Measurements from ENCODE around the gene GIN1. TPM values are rescaled to one million over a fixed set of nuclear protein-coding genes. Genes with fewer than 3 reads are reported as not detected.

The GIN1 gene
- total RNA-seq, 2 donors from 2014 or later = 5.0 to 8.9 TPM

DNA sequence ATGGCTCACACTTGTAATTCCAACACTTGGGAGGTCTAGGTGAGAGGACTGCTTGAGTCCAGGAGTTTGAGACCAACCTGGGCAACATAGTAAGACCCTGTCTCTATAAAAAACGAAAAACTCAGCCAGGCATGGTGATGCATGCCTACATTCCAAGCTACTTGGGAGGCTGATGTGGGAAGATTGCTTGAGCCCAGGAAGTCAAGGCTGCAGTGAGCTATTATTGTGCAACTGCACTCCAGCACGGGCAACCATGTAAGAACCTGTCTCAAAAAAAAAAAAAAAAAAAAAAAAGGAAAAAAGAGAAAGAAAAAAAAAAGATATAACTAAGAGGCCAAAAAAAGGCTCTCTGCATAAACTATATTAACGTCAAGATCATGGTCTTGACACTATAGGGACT is 27.3 kb downstream of the GIN1 start:
- TF ChIP-seq, protein P1, sequence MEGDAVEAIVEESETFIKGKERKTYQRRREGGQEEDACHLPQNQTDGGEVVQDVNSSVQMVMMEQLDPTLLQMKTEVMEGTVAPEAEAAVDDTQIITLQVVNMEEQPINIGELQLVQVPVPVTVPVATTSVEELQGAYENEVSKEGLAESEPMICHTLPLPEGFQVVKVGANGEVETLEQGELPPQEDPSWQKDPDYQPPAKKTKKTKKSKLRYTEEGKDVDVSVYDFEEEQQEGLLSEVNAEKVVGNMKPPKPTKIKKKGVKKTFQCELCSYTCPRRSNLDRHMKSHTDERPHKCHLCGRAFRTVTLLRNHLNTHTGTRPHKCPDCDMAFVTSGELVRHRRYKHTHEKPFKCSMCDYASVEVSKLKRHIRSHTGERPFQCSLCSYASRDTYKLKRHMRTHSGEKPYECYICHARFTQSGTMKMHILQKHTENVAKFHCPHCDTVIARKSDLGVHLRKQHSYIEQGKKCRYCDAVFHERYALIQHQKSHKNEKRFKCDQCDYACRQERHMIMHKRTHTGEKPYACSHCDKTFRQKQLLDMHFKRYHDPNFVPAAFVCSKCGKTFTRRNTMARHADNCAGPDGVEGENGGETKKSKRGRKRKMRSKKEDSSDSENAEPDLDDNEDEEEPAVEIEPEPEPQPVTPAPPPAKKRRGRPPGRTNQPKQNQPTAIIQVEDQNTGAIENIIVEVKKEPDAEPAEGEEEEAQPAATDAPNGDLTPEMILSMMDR (IDR thresholded peaks at IDR 0.05) = no peak

DNA sequence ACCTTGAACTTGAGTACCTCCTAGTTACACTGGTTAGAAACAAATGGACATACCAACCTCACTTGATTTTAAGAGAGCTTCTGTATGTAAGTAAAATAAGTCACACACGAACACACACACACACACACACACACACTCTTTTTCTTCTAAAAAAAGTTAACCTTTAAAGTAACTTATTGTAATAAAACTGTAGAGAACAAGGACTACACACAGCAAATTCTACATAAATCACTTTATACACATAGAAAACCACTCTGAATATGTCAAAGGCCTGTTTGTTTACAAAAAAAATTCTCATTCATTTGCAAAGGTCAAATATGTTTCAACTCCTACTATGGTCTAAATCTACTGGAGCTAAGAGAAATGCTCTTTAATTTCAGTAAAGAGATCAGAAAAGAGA is 29.1 kb downstream of the GIN1 start:
- H3K9me3 ChIP-seq = peaks cover 0 to 1% of the 10 kb centered on the region in 2 donors
- no peak overlapping the region for H3K27ac ChIP-seq
- TF ChIP-seq, protein P1 (IDR thresholded peaks at IDR 0.05) = no peak
- H3K4me1 ChIP-seq = peaks cover 0 to 11% of the 10 kb centered on the region in 2 donors
- H3K4me3 ChIP-seq = no peak overlapping the region
- no peak for DNase-seq (ENCODE audit: low spot score)
- peaks cover 27% of the 10 kb centered on the region for H3K36me3 ChIP-seq
- H3K27me3 ChIP-seq = no peaks in the 10 kb centered on the region

More for the DNA sequence above, 27.3 kb downstream of the GIN1 start:
- H3K4me3 ChIP-seq = no peak overlapping the region
- no peaks in the 10 kb centered on the region for H3K27me3 ChIP-seq
- no peak for DNase-seq (ENCODE audit: low spot score)
- peaks cover 12% of the 10 kb centered on the region for H3K36me3 ChIP-seq
- H3K27ac ChIP-seq = peak overlapping the region in 1 of 2 donors; percentile 64
- peaks cover 0 to 11% of the 10 kb centered on the region in 2 donors for H3K4me1 ChIP-seq
- no peaks in the 10 kb centered on the region for H3K9me3 ChIP-seq

DNA sequence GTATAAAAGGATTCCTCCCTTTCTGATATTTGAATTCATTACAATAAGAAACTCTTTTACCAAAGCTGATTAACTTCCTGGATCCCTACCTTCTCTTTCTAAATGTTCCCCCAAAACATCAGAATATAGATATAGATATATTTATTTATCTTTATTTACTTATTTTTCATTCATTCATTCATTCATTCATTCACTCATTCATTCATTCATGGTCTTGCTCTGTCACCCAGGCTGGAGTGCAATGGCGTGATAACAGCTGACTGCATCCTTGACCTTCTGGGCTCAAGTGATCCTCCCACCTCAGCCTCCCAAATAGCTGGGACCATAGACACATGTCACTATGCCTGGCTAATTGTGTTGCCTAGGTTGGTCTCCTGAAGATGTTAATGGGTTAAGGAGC is 30.7 kb downstream of the GIN1 start:
- DNase-seq (ENCODE audit: low spot score) = no peak
- Histone ChIP-seq H3K27me3 (no peaks in the 10 kb centered on the region), H3K9me3 (peaks cover 0 to 10% of the 10 kb centered on the region in 2 donors), H3K4me1 (peaks cover 0 to 5% of the 10 kb centered on the region in 2 donors), H3K27ac (no peak overlapping the region), H3K4me3 (no peak overlapping the region), H3K36me3 (peaks cover 29% of the 10 kb centered on the region)
- TF ChIP-seq, protein P1 (IDR thresholded peaks at IDR 0.05) = no peak

DNA sequence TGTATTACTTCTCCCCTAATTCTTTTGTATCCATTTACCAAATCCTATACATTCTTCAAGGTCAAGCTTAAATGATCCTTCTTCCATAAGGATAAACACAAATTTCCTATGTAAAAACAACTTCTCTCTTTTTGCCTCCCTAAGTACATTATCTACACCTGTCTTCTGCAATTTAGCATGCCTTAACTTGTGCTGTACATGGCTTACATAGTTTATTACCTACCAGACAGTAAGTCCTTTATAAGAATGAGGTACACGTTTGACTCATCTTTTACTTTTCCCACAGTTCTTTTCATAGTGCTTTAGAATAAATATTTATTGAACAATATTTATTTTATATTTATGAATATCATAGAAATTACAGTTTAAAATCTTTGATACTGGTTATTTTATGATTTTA is 33.4 kb downstream of the GIN1 start:
- Histone ChIP-seq H3K27me3 (no peaks in the 10 kb centered on the region), H3K27ac (no peak overlapping the region), H3K9me3 (peaks cover 0 to 27% of the 10 kb centered on the region in 2 donors), H3K4me3 (no peak overlapping the region), H3K36me3 (peaks cover 29% of the 10 kb centered on the region), H3K4me1 (no peaks in the 10 kb centered on the region)
- no peak for DNase-seq (ENCODE audit: low spot score)
- TF ChIP-seq, protein P1 (IDR thresholded peaks at IDR 0.05) = no peak

DNA sequence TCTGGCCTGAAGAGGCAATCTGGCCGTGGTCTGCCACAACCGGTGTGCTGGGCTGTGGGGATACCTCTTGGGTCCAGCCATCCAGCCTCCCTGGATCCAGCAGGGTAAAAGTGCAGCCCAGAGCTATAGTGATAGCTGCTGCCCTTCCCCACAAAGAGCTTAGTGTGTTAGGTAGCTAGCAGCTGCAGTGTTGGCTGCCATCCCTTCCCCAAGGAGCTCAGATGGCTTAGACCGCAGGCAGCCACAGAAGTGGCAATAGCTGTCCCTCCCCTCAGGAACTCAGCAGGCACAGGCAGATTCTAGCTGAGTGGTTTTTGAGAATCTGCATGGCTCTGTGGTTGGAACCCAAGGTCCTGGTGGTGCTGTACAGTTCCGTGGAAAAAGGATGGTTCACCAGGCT is 40.1 kb downstream of the GIN1 start:
- no peak for DNase-seq (ENCODE audit: low spot score)
- Histone ChIP-seq H3K36me3 (no peaks in the 10 kb centered on the region), H3K9me3 (peaks cover 0 to 65% of the 10 kb centered on the region in 2 donors)

More for the DNA sequence above, 40.1 kb downstream of the GIN1 start:
- TF ChIP-seq, protein P1 (IDR thresholded peaks at IDR 0.05) = no peak
- H3K4me3 ChIP-seq = no peak overlapping the region
- H3K4me1 ChIP-seq = no peaks in the 10 kb centered on the region
- no peaks in the 10 kb centered on the region for H3K27me3 ChIP-seq
- no peak overlapping the region for H3K27ac ChIP-seq
